Activated naive CD4-positive, alpha-beta T cell treated with anti-CD3 and anti-CD28 coated beads, Interleukin-2, amount 10 ng/mL, durations not matched to agents 7 days and 5 days (primary cell): ENCODE data around the gene KRT40.

Experiments used
- CTCF ChIA-PET: fragments of 350-600 bp; sonication (Branson Sonifier 250); formaldehyde crosslinking; loops from one replicate; lab custom pipeline; 2021; ENCODE audit warnings: antibody characterized with exemption; lab: Charles Lee
- DNase-seq: peaks from one replicate; pipeline ENCODE4 v3.0.0-alpha.2; 2020
- H3K27ac Mint-ChIP-seq: one replicate; pipeline ENCODE4 v1.8.0; 2021; ENCODE audit warnings: mild to moderate bottlenecking, moderate library complexity, mixed read lengths
- H3K27me3 Mint-ChIP-seq: one replicate; pipeline ENCODE4 v1.8.0; 2021; ENCODE audit warnings: mild to moderate bottlenecking, mixed read lengths
- H3K36me3 Mint-ChIP-seq: one replicate; pipeline ENCODE4 v1.8.0; 2021; ENCODE audit warnings: mixed read lengths
- H3K4me1 Mint-ChIP-seq: one replicate; pipeline ENCODE4 v1.8.0; 2021; ENCODE audit warnings: mixed read lengths
- H3K4me3 Mint-ChIP-seq: one replicate; pipeline ENCODE4 v1.8.0; 2021; ENCODE audit warnings: mild to moderate bottlenecking, moderate library complexity, mixed read lengths
- H3K9me3 Mint-ChIP-seq: one replicate; pipeline ENCODE4 v1.8.0; 2021; ENCODE audit warnings: mixed read lengths

KRT40 gene

GRCh38 chr17:40984226-40984625, at the start of gene KRT40:
Gene KRT40 (minus strand): TSS chr17:40984326. CDS start chr17:40984273, 53 bp downstream.
- CTCF ChIA-PET = interaction anchor here (0.5 kb wide), 1 partner anchor 17 kb away, joined by 4 read pairs; no protein-coding TSS in a partner anchor
- H3K27ac Mint-ChIP-seq = no peak within 1 kb of the TSS
- peaks cover 19% of the 10 kb centered on the region for H3K27me3 Mint-ChIP-seq
- no peak within 1 kb of the TSS for H3K4me3 Mint-ChIP-seq
- H3K36me3 Mint-ChIP-seq = no peaks in the 10 kb centered on the region
- H3K4me1 Mint-ChIP-seq = no peaks in the 10 kb centered on the region
- no peak for DNase-seq
- no peaks in the 10 kb centered on the region for H3K9me3 Mint-ChIP-seq

GRCh38 chr17:41029633-41030245, 45.6 kb upstream of the KRT40 start, which contains the start of gene KRTAP1-4:
Gene KRTAP1-4 (minus strand): TSS chr17:41030195. CDS start chr17:41030078, 117 bp downstream.
- no peak within 1 kb of the TSS for H3K4me3 Mint-ChIP-seq
- CTCF ChIA-PET = no interaction called here
- H3K27ac Mint-ChIP-seq = no peak within 1 kb of the TSS
- H3K36me3 Mint-ChIP-seq = no peaks in the 10 kb centered on the region
- no peaks in the 10 kb centered on the region for H3K9me3 Mint-ChIP-seq
- H3K27me3 Mint-ChIP-seq = peaks cover 11% of the 10 kb centered on the region
- no peak for DNase-seq
- H3K4me1 Mint-ChIP-seq = no peaks in the 10 kb centered on the region

GRCh38 chr17:41026715-41027471, 42.8 kb upstream of the KRT40 start, which contains the start of gene KRTAP1-5:
Gene KRTAP1-5 (minus strand): TSS chr17:41027208. CDS start chr17:41027155, 53 bp downstream.
- Mint-ChIP-seq H3K9me3 (no peaks in the 10 kb centered on the region), H3K4me3 (no peak within 1 kb of the TSS), H3K36me3 (no peaks in the 10 kb centered on the region), H3K27ac (no peak within 1 kb of the TSS), H3K27me3 (peaks cover 7% of the 10 kb centered on the region), H3K4me1 (no peaks in the 10 kb centered on the region)
- CTCF ChIA-PET = no interaction called here
- no peak for DNase-seq

GRCh38 chr17:41024697-41025096, 40.6 kb upstream of the KRT40 start:
- DNase-seq = no peak
- Mint-ChIP-seq H3K4me3 (no peak overlapping the region), H3K36me3 (no peaks in the 10 kb centered on the region), H3K27ac (no peak overlapping the region), H3K27me3 (peaks cover 5% of the 10 kb centered on the region), H3K4me1 (no peaks in the 10 kb centered on the region), H3K9me3 (no peaks in the 10 kb centered on the region)
- CTCF ChIA-PET = no interaction called here

- CTCF ChIA-PET = no interaction called here
- H3K27me3 Mint-ChIP-seq = no peaks in the 10 kb centered on the region
- no peaks in the 10 kb centered on the region for H3K9me3 Mint-ChIP-seq
- H3K36me3 Mint-ChIP-seq = no peaks in the 10 kb centered on the region
- no peak overlapping the region for H3K27ac Mint-ChIP-seq
- H3K4me3 Mint-ChIP-seq = no peak overlapping the region
- no peaks in the 10 kb centered on the region for H3K4me1 Mint-ChIP-seq
- no peak for DNase-seq
Observed at GRCh38 chr17:41020336-41020735, 36.2 kb upstream of the KRT40 start.

- Mint-ChIP-seq H3K4me1 (no peaks in the 10 kb centered on the region), H3K27ac (no peak overlapping the region), H3K4me3 (no peak overlapping the region), H3K9me3 (no peaks in the 10 kb centered on the region), H3K27me3 (no peaks in the 10 kb centered on the region), H3K36me3 (no peaks in the 10 kb centered on the region)
- CTCF ChIA-PET = no interaction called here
- DNase-seq = no peak
Observed at GRCh38 chr17:41019415-41019814, 35.3 kb upstream of the KRT40 start.

GRCh38 chr17:41018541-41018940, 34.4 kb upstream of the KRT40 start:
- no peaks in the 10 kb centered on the region for H3K9me3 Mint-ChIP-seq
- no peaks in the 10 kb centered on the region for H3K4me1 Mint-ChIP-seq
- H3K27ac Mint-ChIP-seq = no peak overlapping the region
- CTCF ChIA-PET = no interaction called here
- no peaks in the 10 kb centered on the region for H3K36me3 Mint-ChIP-seq
- DNase-seq = no peak
- no peak overlapping the region for H3K4me3 Mint-ChIP-seq
- no peaks in the 10 kb centered on the region for H3K27me3 Mint-ChIP-seq

GRCh38 chr17:41016578-41017215, 32.6 kb upstream of the KRT40 start:
- Mint-ChIP-seq H3K9me3 (no peaks in the 10 kb centered on the region), H3K27me3 (peaks cover 4% of the 10 kb centered on the region), H3K4me1 (no peaks in the 10 kb centered on the region), H3K36me3 (no peaks in the 10 kb centered on the region), H3K27ac (no peak overlapping the region), H3K4me3 (no peak overlapping the region)
- no peak for DNase-seq
- CTCF ChIA-PET = no interaction called here

GRCh38 chr17:41015454-41015853, 31.3 kb upstream of the KRT40 start:
- CTCF ChIA-PET = no interaction called here
- Mint-ChIP-seq H3K4me1 (no peaks in the 10 kb centered on the region), H3K4me3 (no peak overlapping the region), H3K9me3 (no peaks in the 10 kb centered on the region), H3K27ac (no peak overlapping the region), H3K36me3 (no peaks in the 10 kb centered on the region), H3K27me3 (peaks cover 4% of the 10 kb centered on the region)
- DNase-seq = no peak

GRCh38 chr17:41013606-41014005, 29.5 kb upstream of the KRT40 start:
- H3K27me3 Mint-ChIP-seq = peaks cover 4% of the 10 kb centered on the region
- H3K4me3 Mint-ChIP-seq = no peak overlapping the region
- CTCF ChIA-PET = no interaction called here
- H3K36me3 Mint-ChIP-seq = no peaks in the 10 kb centered on the region
- DNase-seq = no peak
- H3K9me3 Mint-ChIP-seq = no peaks in the 10 kb centered on the region
- H3K27ac Mint-ChIP-seq = no peak overlapping the region
- no peaks in the 10 kb centered on the region for H3K4me1 Mint-ChIP-seq

GRCh38 chr17:41013181-41013580, 29.1 kb upstream of the KRT40 start:
- no peaks in the 10 kb centered on the region for H3K4me1 Mint-ChIP-seq
- H3K36me3 Mint-ChIP-seq = no peaks in the 10 kb centered on the region
- no peak overlapping the region for H3K27ac Mint-ChIP-seq
- peaks cover 4% of the 10 kb centered on the region for H3K27me3 Mint-ChIP-seq
- CTCF ChIA-PET = no interaction called here
- H3K4me3 Mint-ChIP-seq = no peak overlapping the region
- H3K9me3 Mint-ChIP-seq = no peaks in the 10 kb centered on the region
- DNase-seq = no peak

GRCh38 chr17:41012326-41013120, 28.4 kb upstream of the KRT40 start:
- Mint-ChIP-seq H3K9me3 (no peaks in the 10 kb centered on the region), H3K27me3 (peaks cover 4% of the 10 kb centered on the region), H3K36me3 (no peaks in the 10 kb centered on the region), H3K4me1 (no peaks in the 10 kb centered on the region), H3K4me3 (no peak overlapping the region), H3K27ac (no peak overlapping the region)
- no peak for DNase-seq
- CTCF ChIA-PET = no interaction called here

GRCh38 chr17:41010441-41010840, 26.3 kb upstream of the KRT40 start:
- no peaks in the 10 kb centered on the region for H3K4me1 Mint-ChIP-seq
- no peak overlapping the region for H3K4me3 Mint-ChIP-seq
- no peak overlapping the region for H3K27ac Mint-ChIP-seq
- CTCF ChIA-PET = no interaction called here
- DNase-seq = no peak
- H3K9me3 Mint-ChIP-seq = no peaks in the 10 kb centered on the region
- no peaks in the 10 kb centered on the region for H3K36me3 Mint-ChIP-seq
- peaks cover 4% of the 10 kb centered on the region for H3K27me3 Mint-ChIP-seq

GRCh38 chr17:41009936-41010335, 25.8 kb upstream of the KRT40 start:
- Mint-ChIP-seq H3K27me3 (peaks cover 4% of the 10 kb centered on the region), H3K4me1 (no peaks in the 10 kb centered on the region), H3K4me3 (no peak overlapping the region), H3K9me3 (no peaks in the 10 kb centered on the region), H3K36me3 (no peaks in the 10 kb centered on the region), H3K27ac (no peak overlapping the region)
- CTCF ChIA-PET = no interaction called here
- no peak for DNase-seq
